Panc1 (cell line): Measurements from ENCODE around the gene TXNRD1. TPM values are rescaled to one million over a fixed set of nuclear protein-coding genes. Genes with fewer than 3 reads are reported as not detected.

ENCODE experiments used
- ATAC-seq: fragments of 200-7000 bp; cut with Tn5 transposase; 2 replicates; pipeline ENCODE4 v1.9.1; 2020; ENCODE audit warnings: mild to moderate bottlenecking, moderate library complexity
- Bru-seq: library from RNA; stranded (reverse); fragments of 400-500 nt; gene quantifications from one replicate; lab custom pipeline; 2021; lab: Mats Ljungman, UMichigan
- BruChase-seq, 2 experiments: library from RNA; stranded (reverse); fragments of 400-500 nt; gene quantifications; one replicate each; lab custom pipeline; 2021; lab: Mats Ljungman, UMichigan
- BruUV-seq: library from RNA; stranded (reverse); fragments of 400-500 nt; replicated peaks from 2 replicates; lab custom pipeline; 2021; lab: Mats Ljungman, UMichigan
- CTCF ChIA-PET: fragments of 300-600 bp; sonication (Branson Sonifier 250); formaldehyde crosslinking; loops from one replicate; lab custom pipeline; 2022; ENCODE audit warnings: antibody characterized with exemption; lab: Charles Lee
- POLR2A ChIA-PET: fragments of 300-600 bp; sonication (Branson Sonifier 250); formaldehyde crosslinking; loops from one replicate; lab custom pipeline; 2022; ENCODE audit warnings: antibody characterized with exemption; lab: Charles Lee
- DNase-seq: peaks from one replicate; pipeline ENCODE4 v3.0.0-alpha.2; 2010; ENCODE audit warnings: low read depth, low spot score
- H3K27ac ChIP-seq: 2 replicates; pipeline ENCODE4 v1.5.1; 2011; ENCODE audit warnings: mild to moderate bottlenecking, low read length, inconsistent platforms
- H3K27me3 ChIP-seq: fragments of 200-500 bp; sonication (Bioruptor generic); 2 replicates; pipeline ENCODE4 v1.6.0; 2014; ENCODE audit warnings: low read length, inconsistent platforms; ENCODE audit not compliant: control insufficient read depth, insufficient read depth
- H3K36me3 ChIP-seq: fragments of 200-500 bp; sonication (Bioruptor generic); 2 replicates; pipeline ENCODE4 v1.5.1; 2014; ENCODE audit warnings: inconsistent platforms, mild to moderate bottlenecking, low read length, moderate library complexity; ENCODE audit not compliant: control insufficient read depth, insufficient read depth
- H3K4me1 ChIP-seq: 2 replicates; pipeline ENCODE4 v1.5.1; 2011; ENCODE audit warnings: inconsistent platforms, mild to moderate bottlenecking, low read length, moderate library complexity; ENCODE audit not compliant: control insufficient read depth, insufficient read depth
- H3K4me3 ChIP-seq, 2 experiments: 2 replicates each; pipeline ENCODE4 v1.5.1; 2011 to 2012; ENCODE audit warnings: low read depth in 2 of 2, low read length in 2 of 2, mild to moderate bottlenecking in 2 of 2, inconsistent platforms in 1 of 2, moderate library complexity in 1 of 2
- H3K9me3 ChIP-seq: fragments of 200-500 bp; sonication (Bioruptor generic); 2 replicates; pipeline ENCODE4 v1.5.1; 2014; ENCODE audit warnings: low read depth, mild to moderate bottlenecking, inconsistent platforms, low read length, moderate library complexity; ENCODE audit not compliant: control insufficient read depth, insufficient read depth
- CTCF ChIP-seq: fragments of 450-650 bp; IDR thresholded peaks from 2 replicates; pipeline ENCODE4 v1.5.1; 2017; ENCODE audit warnings: mild to moderate bottlenecking
- REST ChIP-seq, 2 experiments: IDR thresholded peaks; 2 replicates each; pipeline ENCODE4 v1.6.1; 2011 to 2012; ENCODE audit warnings: low read depth in 2 of 2, control low read depth in 1 of 2, low read length in 1 of 2, mild to moderate bottlenecking in 1 of 2, moderate library complexity in 1 of 2; ENCODE audit not compliant: insufficient read depth in 1 of 2
- TCF7L2 ChIP-seq: IDR thresholded peaks from 2 replicates; pipeline ENCODE4 v1.6.1; 2011; ENCODE audit warnings: mild to moderate bottlenecking, low read depth, low read length, inconsistent platforms
- in situ Hi-C: cut with HindIII; loops from 2 replicates; pipeline ENCODE4 v1.10.0; 2016; ENCODE audit warnings: low sequenced_read_pairs, low pct_unique_long_range_greater_than_20kb
- intact Hi-C: fragments of 100-400 bp; cut with micrococcal nuclease; formaldehyde crosslinking; loops from one replicate; pipeline ENCODE4 v1.10.0; 2022; ENCODE audit not compliant: unreplicated experiment
- long read RNA-seq: library from polyadenylated mRNA; unstranded; transcript quantifications from one replicate; pipeline ENCODE4 v2.0.0, GENCODE V29; 2021; ENCODE audit not compliant: unreplicated experiment
- polyA plus RNA-seq: library from polyadenylated mRNA; unstranded; fragments of >200 nt; gene quantifications from one replicate; pipeline ENCODE4 v1.2.1, GENCODE V29; 2012; ENCODE audit warnings: missing spikeins; ENCODE audit not compliant: insufficient read length
- total RNA-seq: library from RNA; stranded (reverse); gene quantifications from one replicate; pipeline ENCODE4 v1.2.1, GENCODE V29; 2021; ENCODE audit not compliant: unreplicated experiment

The TXNRD1 gene
- total RNA-seq = 348 TPM
- 205 TPM for polyA plus RNA-seq
- Bru-seq, nascent RNA = percentile 98 among the genes with signal in this experiment
- percentile 95 among the genes with signal in this experiment for BruChase-seq, experiment 1, labeled RNA remaining after a 2-hour chase
- percentile 97 among the genes with signal in this experiment for BruChase-seq, experiment 2, labeled RNA remaining after a 6-hour chase
- long read RNA-seq, transcript TXNRD1-214 (15 exons, 3,974 nt) = minor isoform, 58 of 752 reads
- long read RNA-seq, transcript TXNRD1-205 (15 exons, 3,930 nt) = major isoform, 226 of 752 reads
- long read RNA-seq, partial matches to known transcripts = 368 of 752 reads
- long read RNA-seq, other reads (novel, unspliced or antisense) = 96 of 752 reads

- DNase-seq (peak; percentile 32), ATAC-seq (peak; percentile 35)
Observed at GRCh38 chr12:104215638-104216297, at the start of gene TXNRD1. Gene TXNRD1, plus strand, starts transcription at chr12:104215779. Its CDS starts 24 bp downstream, at chr12:104215803.

More at GRCh38 chr12:104215638-104216297, at the start of gene TXNRD1:
- BruUV-seq = no TSS peak
- Histone ChIP-seq H3K36me3 (no peaks in the 10 kb centered on the region), H3K4me3 (peak within 1 kb of the TSS; percentile 20 to 33), H3K9me3 (no peaks in the 10 kb centered on the region), H3K27me3 (no peaks in the 10 kb centered on the region), H3K27ac (peak within 1 kb of the TSS; percentile 99), H3K4me1 (peaks cover 45% of the 10 kb centered on the region)
- intact Hi-C loops = no loop called here
- POLR2A ChIA-PET = interaction anchor here (0.6 kb wide), 2 partner anchors 30 to 76 kb away, joined by 9 to 12 read pairs; no protein-coding TSS in a partner anchor
- in situ Hi-C loops = no loop called here
- CTCF ChIA-PET = interaction anchor here (0.7 kb wide), 2 partner anchors 80 to 556 kb away, joined by 3 to 5 read pairs; no protein-coding TSS in a partner anchor
- TF ChIP-seq TCF7L2 (no peak), CTCF (peak; percentile 82), REST (IDR thresholded peaks at IDR 0.05; ENCODE audit: insufficient read depth in 1 of 2, low read depth in 2 of 2, low read length in 1 of 2) (0 out of 4 replicates have a peak, but pooled peaks of 1 of the 2 experiments have one; percentile 54)
